Endodermal cell (in vitro differentiated cells): ENCODE data around the gene IGF2BP1. TPM values are rescaled to one million over a fixed set of nuclear protein-coding genes. Genes with fewer than 3 reads are reported as not detected.
"Not testable (repeated sequence)": the region's sequence is repeated elsewhere in the genome, so short reads cannot be mapped to it uniquely, and the experiment has no call there.

ENCODE experiments used
- DNase-seq: peaks from one replicate; pipeline ENCODE4 v3.0.0-alpha.2; 2017
- H3K27ac ChIP-seq: 2 replicates; pipeline ENCODE4 v1.5.1; 2013; ENCODE audit warnings: mild to moderate bottlenecking, low read depth, low read length, moderate library complexity
- H3K27me3 ChIP-seq: 2 replicates; pipeline ENCODE4 v1.6.1; 2013; ENCODE audit warnings: mild to moderate bottlenecking, low read length, moderate library complexity; ENCODE audit not compliant: insufficient read depth, control insufficient read depth, poor library complexity, severe bottlenecking
- H3K36me3 ChIP-seq: 2 replicates; pipeline ENCODE4 v1.7.0; 2013; ENCODE audit warnings: mild to moderate bottlenecking, low read length, moderate library complexity; ENCODE audit not compliant: control insufficient read depth, insufficient read depth
- H3K4me1 ChIP-seq: one replicate; pipeline ENCODE4 v1.7.0; 2013; ENCODE audit warnings: low read length; ENCODE audit not compliant: control insufficient read depth, insufficient read depth
- H3K4me3 ChIP-seq: 2 replicates; pipeline ENCODE4 v1.5.1; 2013; ENCODE audit warnings: mild to moderate bottlenecking, low read length, moderate library complexity
- H3K9ac ChIP-seq: 2 replicates; pipeline ENCODE4 v1.6.1; 2013; ENCODE audit warnings: mild to moderate bottlenecking, low read length, moderate library complexity; ENCODE audit not compliant: poor library complexity, severe bottlenecking; ENCODE audit errors: extremely low read depth
- H3K9me3 ChIP-seq: 2 replicates; pipeline ENCODE4 v1.6.1; 2013; ENCODE audit warnings: mild to moderate bottlenecking, low read length, moderate library complexity; ENCODE audit not compliant: control insufficient read depth
- H3K27ac Mint-ChIP-seq: 2 replicates; pipeline ENCODE4 v1.8.0; 2020; ENCODE audit warnings: mixed read lengths
- H3K27me3 Mint-ChIP-seq: 2 replicates; pipeline ENCODE4 v1.8.0; 2021; ENCODE audit warnings: mild to moderate bottlenecking, mixed read lengths; ENCODE audit not compliant: insufficient read depth
- H3K36me3 Mint-ChIP-seq: 2 replicates; pipeline ENCODE4 v1.8.0; 2020; ENCODE audit warnings: low read depth, mixed read lengths
- H3K4me1 Mint-ChIP-seq: 2 replicates; pipeline ENCODE4 v1.8.0; 2020; ENCODE audit warnings: mixed read lengths
- H3K4me3 Mint-ChIP-seq: 2 replicates; pipeline ENCODE4 v1.8.0; 2020; ENCODE audit warnings: mild to moderate bottlenecking, moderate library complexity, mixed read lengths
- H3K9me3 Mint-ChIP-seq: 2 replicates; pipeline ENCODE4 v1.8.0; 2020; ENCODE audit warnings: mild to moderate bottlenecking, mixed read lengths
- WGBS, 2 experiments: methylation state at CpG; one replicate each; pipeline versions ENCODE4 v1.1.5 to v1.1.7; 2013; ENCODE audit warnings: missing lambda C conversion rate in 2 of 2, mixed read lengths in 1 of 2; ENCODE audit not compliant: insufficient coverage in 1 of 2, insufficient read length in 1 of 2; 5-methylcytosine and 5-hydroxymethylcytosine counted together
- total RNA-seq, 2 donors: library from RNA; stranded (reverse); fragmentation: NEBNext Ultra II Directional in 1 of 2; extraction: Animal tissue kit (Norgen Biotek cat#: 25700) in 1 of 2; gene quantifications; 2 replicates in 1 of 2; 3 replicates in 1 of 2; pipeline ENCODE4 v1.2.1, GENCODE V29; 2021
- TF ChIP-seq, protein P1 (sequence below): fragments of 200-600 bp; sonication (generic); conservative IDR thresholded peaks from 2 replicates; pipeline ENCODE4 v1.5.0; 2021; ENCODE audit warnings: antibody characterized with exemption, mild to moderate bottlenecking

IGF2BP1 gene
- total RNA-seq, 2 donors from 2014 or later = 333 to 360 TPM

DNA sequence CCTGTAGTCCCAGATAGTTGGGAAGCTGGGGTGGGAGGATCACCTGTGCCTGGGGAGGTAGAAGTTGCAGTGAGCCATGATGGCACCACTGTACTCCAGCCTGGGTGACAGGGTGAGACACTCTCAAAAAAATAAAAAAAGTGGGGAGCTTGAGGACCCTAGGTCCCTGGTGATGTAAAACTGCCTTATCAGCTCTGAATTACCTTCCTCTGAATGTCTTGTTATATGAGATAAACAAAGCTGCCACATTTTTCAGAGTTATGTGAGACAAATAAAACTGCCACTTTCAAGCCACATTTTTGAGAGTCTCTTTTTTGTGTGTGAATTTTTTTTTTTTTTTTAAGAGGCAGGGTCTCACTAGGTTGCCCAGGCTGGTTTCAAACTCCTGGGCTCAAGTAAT lies 103.4 kb downstream of the IGF2BP1 start:
- H3K27me3 ChIP-seq = no peaks in the 10 kb centered on the region
- Mint-ChIP-seq H3K27ac (no peak overlapping the region), H3K36me3 (no peaks in the 10 kb centered on the region), H3K27me3 (no peaks in the 10 kb centered on the region), H3K4me3 (no peak overlapping the region), H3K4me1 (peaks cover 11% of the 10 kb centered on the region), H3K9me3 (no peaks in the 10 kb centered on the region)
- no peak for DNase-seq
- TF ChIP-seq, protein P1, sequence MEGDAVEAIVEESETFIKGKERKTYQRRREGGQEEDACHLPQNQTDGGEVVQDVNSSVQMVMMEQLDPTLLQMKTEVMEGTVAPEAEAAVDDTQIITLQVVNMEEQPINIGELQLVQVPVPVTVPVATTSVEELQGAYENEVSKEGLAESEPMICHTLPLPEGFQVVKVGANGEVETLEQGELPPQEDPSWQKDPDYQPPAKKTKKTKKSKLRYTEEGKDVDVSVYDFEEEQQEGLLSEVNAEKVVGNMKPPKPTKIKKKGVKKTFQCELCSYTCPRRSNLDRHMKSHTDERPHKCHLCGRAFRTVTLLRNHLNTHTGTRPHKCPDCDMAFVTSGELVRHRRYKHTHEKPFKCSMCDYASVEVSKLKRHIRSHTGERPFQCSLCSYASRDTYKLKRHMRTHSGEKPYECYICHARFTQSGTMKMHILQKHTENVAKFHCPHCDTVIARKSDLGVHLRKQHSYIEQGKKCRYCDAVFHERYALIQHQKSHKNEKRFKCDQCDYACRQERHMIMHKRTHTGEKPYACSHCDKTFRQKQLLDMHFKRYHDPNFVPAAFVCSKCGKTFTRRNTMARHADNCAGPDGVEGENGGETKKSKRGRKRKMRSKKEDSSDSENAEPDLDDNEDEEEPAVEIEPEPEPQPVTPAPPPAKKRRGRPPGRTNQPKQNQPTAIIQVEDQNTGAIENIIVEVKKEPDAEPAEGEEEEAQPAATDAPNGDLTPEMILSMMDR = no peak
- H3K9ac ChIP-seq = no peak overlapping the region
- no peak overlapping the region for H3K27ac ChIP-seq
- H3K4me3 ChIP-seq = no peak overlapping the region
- peaks cover 6% of the 10 kb centered on the region for H3K4me1 ChIP-seq
- no peaks in the 10 kb centered on the region for H3K36me3 ChIP-seq
- H3K9me3 ChIP-seq = no peaks in the 10 kb centered on the region

DNA sequence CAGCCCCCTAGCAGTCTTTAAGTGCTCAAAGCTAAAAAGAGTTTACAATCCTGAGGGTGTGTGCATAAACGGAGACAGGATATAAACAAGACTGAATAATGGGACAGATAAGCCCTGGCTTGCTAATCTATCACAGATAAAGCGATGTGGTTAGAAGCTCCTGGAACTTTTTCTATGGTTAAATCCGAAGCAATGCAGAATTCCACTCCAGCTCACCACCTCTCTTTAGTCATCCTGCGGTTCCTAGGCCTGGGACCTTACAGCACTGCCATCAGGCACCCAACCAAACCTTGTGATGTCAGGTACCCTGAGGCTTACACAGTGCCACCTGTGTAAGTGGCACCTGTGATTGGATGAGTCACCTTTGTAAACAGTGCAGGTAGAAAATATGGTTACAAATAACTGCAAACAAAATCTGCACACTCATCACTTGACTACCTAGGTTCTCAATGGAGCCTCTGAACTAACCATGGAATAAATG lies 103.9 kb downstream of the IGF2BP1 start:
- Histone ChIP-seq H3K27ac (no peak overlapping the region), H3K9ac (no peak overlapping the region), H3K36me3 (no peaks in the 10 kb centered on the region), H3K9me3 (no peaks in the 10 kb centered on the region), H3K27me3 (no peaks in the 10 kb centered on the region), H3K4me1 (peaks cover 7% of the 10 kb centered on the region), H3K4me3 (no peak overlapping the region)
- WGBS, 2 experiments = 80 to 83% methylated on average over 3 to 4 of the region's 4 CpGs
- Mint-ChIP-seq H3K36me3 (no peaks in the 10 kb centered on the region), H3K4me3 (no peak overlapping the region), H3K9me3 (no peaks in the 10 kb centered on the region), H3K27ac (no peak overlapping the region), H3K4me1 (peaks cover 15% of the 10 kb centered on the region), H3K27me3 (no peaks in the 10 kb centered on the region)
- TF ChIP-seq, protein P1 = no peak
- no peak for DNase-seq

DNA sequence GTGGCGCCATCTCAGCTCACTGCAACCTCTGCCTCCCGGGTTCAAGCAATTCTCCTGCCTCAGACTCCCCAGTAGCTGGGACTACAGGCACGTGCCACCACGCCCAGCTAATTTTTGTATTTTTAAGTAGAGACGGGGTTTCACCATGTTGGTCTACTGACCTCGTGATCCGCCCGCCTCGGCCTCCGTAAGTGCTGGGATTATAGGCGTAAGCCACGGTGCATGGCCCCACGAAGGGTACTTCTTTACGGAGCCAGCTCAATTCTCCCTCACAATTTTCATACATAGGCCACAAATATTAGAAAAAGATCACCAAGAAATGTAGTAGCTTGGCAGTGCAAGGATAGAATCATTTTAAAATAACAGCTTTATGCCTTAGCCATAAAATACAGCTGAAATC lies 106.2 kb downstream of the IGF2BP1 start:
- H3K27ac ChIP-seq = not testable (repeated sequence)

DNA sequence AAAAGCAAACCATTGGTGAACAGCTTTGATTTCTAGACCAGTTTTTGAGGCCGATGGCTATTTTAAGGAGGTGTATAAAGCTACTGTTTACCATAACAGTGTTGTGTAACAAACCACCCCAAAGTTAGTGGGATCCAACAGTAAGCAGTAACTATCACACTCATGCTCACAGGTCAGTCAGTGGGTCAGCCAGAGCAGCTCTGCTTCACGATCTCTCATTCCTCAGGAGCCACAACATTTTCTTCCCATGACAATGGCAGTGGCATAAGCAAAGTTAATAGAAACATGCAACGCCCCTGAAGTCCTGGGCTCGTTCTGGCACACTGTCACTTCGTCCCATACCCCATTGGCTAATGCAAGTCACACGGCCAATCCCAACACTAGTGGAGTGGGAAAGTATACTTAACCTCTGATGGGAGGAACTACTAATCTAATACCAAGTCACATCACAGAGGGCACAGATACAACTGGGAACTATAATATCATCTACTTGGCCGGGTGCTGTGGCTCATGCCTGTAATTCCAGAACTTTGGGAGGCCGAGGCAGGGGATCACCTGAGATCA lies 107.4 kb downstream of the IGF2BP1 start:
- H3K9ac ChIP-seq = no peak overlapping the region
- peaks cover 16% of the 10 kb centered on the region for H3K4me1 ChIP-seq
- no peak overlapping the region for H3K27ac ChIP-seq
- H3K36me3 ChIP-seq = no peaks in the 10 kb centered on the region
- no peak overlapping the region for H3K4me3 ChIP-seq
- TF ChIP-seq, protein P1 = no peak
- no peak overlapping the region for H3K4me3 Mint-ChIP-seq
- no peak for DNase-seq
- WGBS, 2 experiments = 91 to 100% methylated on average over 4 to 8 of the region's 8 CpGs
- no peaks in the 10 kb centered on the region for H3K9me3 Mint-ChIP-seq
- H3K9me3 ChIP-seq = no peaks in the 10 kb centered on the region
- no peaks in the 10 kb centered on the region for H3K36me3 Mint-ChIP-seq
- no peaks in the 10 kb centered on the region for H3K27me3 ChIP-seq
- no peak overlapping the region for H3K27ac Mint-ChIP-seq
- H3K27me3 Mint-ChIP-seq = no peaks in the 10 kb centered on the region
- H3K4me1 Mint-ChIP-seq = peaks cover 45% of the 10 kb centered on the region

More for the DNA sequence above, 106.2 kb downstream of the IGF2BP1 start:
- H3K9me3 ChIP-seq, DNase-seq, H3K4me3 Mint-ChIP-seq, H3K9ac ChIP-seq, H3K27me3 Mint-ChIP-seq, H3K4me3 ChIP-seq, H3K36me3 Mint-ChIP-seq, H3K36me3 ChIP-seq, H3K27me3 ChIP-seq, H3K9me3 Mint-ChIP-seq, H3K27ac Mint-ChIP-seq: not testable (repeated sequence)
- H3K4me1 Mint-ChIP-seq = peaks cover 34% of the 10 kb centered on the region
- H3K4me1 ChIP-seq = peaks cover 11% of the 10 kb centered on the region
- WGBS, 2 experiments = 97 to 99% methylated on average over 10 to 13 of the region's 14 CpGs
